ENCODE results near the gene NHERF1. TPM values are rescaled to one million over a fixed set of nuclear protein-coding genes. Genes with fewer than 3 reads are reported as not detected.
A peak's percentile ranks its signal among the peaks of the same experiment; 100 is the strongest.

The NHERF1 gene
- total and polyA plus RNA-seq, 2 of the 8 experiments (the other 6 are each of a cell fraction or from before 2014, with no cell fraction given), result 92.9 to 99.2 TPM

DNA sequence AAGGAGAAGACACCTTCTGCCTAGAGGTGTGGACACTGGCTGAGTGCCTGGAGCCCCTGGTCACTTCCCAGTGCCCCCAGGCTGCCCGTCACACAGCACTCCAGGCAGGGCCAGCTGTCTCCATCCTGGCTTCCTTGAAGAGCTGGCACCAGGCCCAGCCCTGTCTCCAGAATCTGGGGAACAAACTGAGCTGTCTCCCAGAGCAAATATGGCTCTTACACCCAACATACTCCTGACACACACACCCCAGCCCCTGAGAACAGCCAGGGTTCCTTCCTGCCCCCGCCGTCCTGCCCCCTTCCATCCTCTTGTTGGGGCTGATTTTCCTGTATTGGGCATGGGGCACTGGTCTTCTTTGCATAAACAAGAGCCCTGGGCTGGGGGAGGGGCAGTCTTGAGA lies 9.1 kb downstream of the NHERF1 start:
- 0 out of 2 replicates have a peak overlapping the region, but pooled peaks have one; percentile 15 for H4K8ac ChIP-seq (ENCODE audit: extremely low read depth, insufficient read depth, low read length)
- FAIRE-seq, result no peak
- no peak overlapping the region for H2BK20ac ChIP-seq (ENCODE audit: low read length)
- no peak overlapping the region for H4K5ac ChIP-seq (ENCODE audit: insufficient read length, low read depth, low read length)
- ChIA-PET POLR2A (ENCODE audit: partially characterized antibody) (interaction anchor here (1.3 to 5.4 kb wide), 4 partner anchors 8 to 12 kb away, joined by 4 to 32 read pairs (median 8); partner anchors contain the start of gene NHERF1), CTCF (ENCODE audit: partially characterized antibody) (interaction anchor here (1.5 to 15.7 kb wide), 6 partner anchors 7 to 105 kb away, joined by 6 to 231 read pairs (median 49); partner anchors contain the start of genes NAT9 and RAB37)
- H3K27ac ChIP-seq (ENCODE audit: low read depth, low read length), result no peak overlapping the region
- peaks cover 5 to 21% of the 10 kb centered on the region in 2 experiments for H4K20me1 ChIP-seq (replicated peaks in 1 of 2; ENCODE audit: control insufficient read depth in 1 of 2, insufficient read depth in 2 of 2, low read length in 2 of 2)
- peaks cover 0 to 78% of the 10 kb centered on the region in 2 experiments; a peak in 2 of 4 replicates for H3K79me2 ChIP-seq (ENCODE audit: control insufficient read depth in 1 of 2, insufficient read depth in 2 of 2, low read length in 2 of 2)
- H3K9me3 ChIP-seq (ENCODE audit: insufficient read depth in 2 of 2, low read depth in 1 of 2, low read length in 1 of 2), result no peaks in the 10 kb centered on the region
- peaks cover 10 to 51% (median 42%) of the 10 kb centered on the region in 4 experiments for H3K4me1 ChIP-seq (replicated peaks in 1 of 4; ENCODE audit: control insufficient read depth in 3 of 4, insufficient read depth in 4 of 4, low read length in 3 of 4)
- H3K18ac ChIP-seq (ENCODE audit: extremely low read depth, low read length), result no peak overlapping the region
- peak overlapping the region; percentile 73; the same call in 1 of the 2 replicates for H2BK5ac ChIP-seq (ENCODE audit: low read depth, low read length)
- H3K27me3 ChIP-seq (replicated peaks in 1 of 4; ENCODE audit: control insufficient read depth in 3 of 4, extremely low read depth in 1 of 4, insufficient read depth in 3 of 4, low read length in 3 of 4), result no peaks in the 10 kb centered on the region
- H3K9ac ChIP-seq (replicated peaks in 1 of 4; ENCODE audit: extremely low read depth in 1 of 4, low read depth in 3 of 4, low read length in 3 of 4), result no peak overlapping the region
- no peak overlapping the region for H3K4me3 ChIP-seq (ENCODE audit: extremely low read depth in 1 of 4, insufficient read depth in 2 of 4, low read depth in 3 of 4, low read length in 4 of 4)
- H3K4me2 ChIP-seq (ENCODE audit: insufficient read depth in 1 of 2, low read depth in 2 of 2, low read length in 2 of 2), result no peak overlapping the region
- no peak for DNase-seq (ENCODE audit: low read depth in 1 of 2, low spot score in 2 of 2)
- no peak overlapping the region for H2BK15ac ChIP-seq (ENCODE audit: low read length)
- no peak overlapping the region for H3K23ac ChIP-seq (ENCODE audit: insufficient read length)
- TF ChIP-seq EZH2 (IDR thresholded peaks at IDR 0.05; ENCODE audit: low read depth, low read length, severe bottlenecking), result no peak
- no peak for TF ChIP-seq BCL11A (IDR thresholded peaks at IDR 0.05; ENCODE audit: low read depth in 2 of 2, low read length in 2 of 2)
- TF ChIP-seq HDAC6 (IDR thresholded peaks at IDR 0.05; ENCODE audit: low read depth, low read length), result no peak
- TF ChIP-seq TAF1 (IDR thresholded peaks at IDR 0.05; ENCODE audit: low read depth, low read length), result no peak
- no peak for TF ChIP-seq MAFK (IDR thresholded peaks at IDR 0.05; ENCODE audit: low read depth, low read length)
- TF ChIP-seq KDM5A (IDR thresholded peaks at IDR 0.05; ENCODE audit: low read length), result no peak
- no peak for TF ChIP-seq CHD2 (IDR thresholded peaks at IDR 0.05; ENCODE audit: low read length)
- TF ChIP-seq EP300 (IDR thresholded peaks at IDR 0.05; ENCODE audit: borderline replicate concordance in 1 of 2, low read depth in 2 of 2, low read length in 2 of 2), result no peak
- TF ChIP-seq SP2 (IDR thresholded peaks at IDR 0.05; ENCODE audit: low read length), result no peak
- no peak for TF ChIP-seq FOSL1 (IDR thresholded peaks at IDR 0.05; ENCODE audit: insufficient read depth, low read depth, low read length)
- no peak for TF ChIP-seq KDM4A (IDR thresholded peaks at IDR 0.05; ENCODE audit: low read depth, low read length, severe bottlenecking)
- H2AK5ac ChIP-seq (ENCODE audit: low read depth, low read length), result no peak overlapping the region
- H2AFZ ChIP-seq (ENCODE audit: low read length), result no peak overlapping the region
- H3K23me2 ChIP-seq (ENCODE audit: low read depth, low read length), result no peaks in the 10 kb centered on the region
- no peak overlapping the region for H2BK120ac ChIP-seq (replicated peaks; ENCODE audit: low read depth, low read length)
- H3K4ac ChIP-seq (replicated peaks; ENCODE audit: insufficient read length, low read depth, low read length), result no peak overlapping the region
- H3K36me3 ChIP-seq (ENCODE audit: control insufficient read depth in 2 of 4, insufficient read depth in 4 of 4, low read length in 3 of 4), result peaks cover 0 to 4% (median 0%) of the 10 kb centered on the region in 4 experiments; a peak in 1 of 8 replicates
- H4K91ac ChIP-seq (replicated peaks; ENCODE audit: insufficient read length, low read length), result no peak overlapping the region
- no peak overlapping the region for H2BK12ac ChIP-seq (ENCODE audit: low read depth, low read length)
- no peak overlapping the region for H3K56ac ChIP-seq (replicated peaks; ENCODE audit: insufficient read length, low read depth, low read length)
- H3K79me1 ChIP-seq (ENCODE audit: low read depth, low read length), result peaks cover 32% of the 10 kb centered on the region
- H3K14ac ChIP-seq (ENCODE audit: insufficient read length), result no peak overlapping the region
- WGBS, 2 experiments (ENCODE audit: extremely low coverage in 1 of 2, insufficient coverage in 1 of 2, insufficient read length in 1 of 2, insufficient replicate concordance in 2 of 2, low coverage in 1 of 2, low lambda C conversion rate in 2 of 2, missing lambda C conversion rate in 1 of 2), result 96% methylated on average over 3 of the region's 3 CpGs; no CpG with 5 or more reads in 1 of the 2 experiments

All from H1 (cell line).